GM23248 (cell line): ENCODE data around the gene DNAAF8. TPM values are rescaled to one million over a fixed set of nuclear protein-coding genes. Genes with fewer than 3 reads are reported as not detected.
"Not testable (repeated sequence)": the region's sequence is repeated elsewhere in the genome, so short reads cannot be mapped to it uniquely, and the experiment has no call there.

ENCODE experiments used
- DNase-seq: peaks from one replicate; pipeline ENCODE4 v3.0.0-alpha.2; 2015
- H2AFZ ChIP-seq: fragments of 200-600 bp; sonication (generic); 2 replicates; pipeline ENCODE4 v1.6.1; 2016; ENCODE audit warnings: antibody characterized with exemption
- H3F3A ChIP-seq: fragments of 200-600 bp; sonication (generic); 2 replicates; pipeline ENCODE4 v1.6.1; 2016; ENCODE audit warnings: mild to moderate bottlenecking, antibody characterized with exemption, mixed run types; ENCODE audit not compliant: insufficient read depth
- H3K27ac ChIP-seq: fragments of 200-600 bp; sonication (generic); 2 replicates; pipeline ENCODE4 v1.5.1; 2016; ENCODE audit warnings: mild to moderate bottlenecking
- H3K27me3 ChIP-seq: fragments of 200-600 bp; sonication (generic); replicated peaks from 2 replicates; pipeline ENCODE4 v1.6.1; 2016; ENCODE audit warnings: mild to moderate bottlenecking; ENCODE audit not compliant: insufficient read depth
- H3K36me3 ChIP-seq: fragments of 200-600 bp; sonication (generic); 2 replicates; pipeline ENCODE4 v1.6.1; 2016; ENCODE audit warnings: low read depth, mild to moderate bottlenecking
- H3K4me1 ChIP-seq: fragments of 200-600 bp; sonication (generic); 2 replicates; pipeline ENCODE4 v1.6.1; 2016; ENCODE audit warnings: mild to moderate bottlenecking; ENCODE audit not compliant: insufficient read depth
- H3K4me2 ChIP-seq: fragments of 200-600 bp; sonication (generic); one replicate; pipeline ENCODE4 v1.6.1; 2016; ENCODE audit warnings: mild to moderate bottlenecking; ENCODE audit not compliant: unreplicated experiment
- H3K4me3 ChIP-seq: fragments of 200-600 bp; sonication (generic); 2 replicates; pipeline ENCODE4 v1.5.1; 2016; ENCODE audit warnings: mild to moderate bottlenecking
- H3K79me2 ChIP-seq: fragments of 200-600 bp; sonication (generic); 2 replicates; pipeline ENCODE4 v1.6.1; 2016; ENCODE audit warnings: mild to moderate bottlenecking; ENCODE audit not compliant: insufficient read depth
- H3K9ac ChIP-seq: fragments of 200-600 bp; sonication (generic); 2 replicates; pipeline ENCODE4 v1.6.1; 2016; ENCODE audit warnings: mild to moderate bottlenecking
- H3K9me2 ChIP-seq: fragments of 200-600 bp; sonication (generic); 2 replicates; pipeline ENCODE4 v1.6.1; 2016; ENCODE audit warnings: mixed run types, mild to moderate bottlenecking, moderate library complexity; ENCODE audit not compliant: insufficient read depth
- H3K9me3 ChIP-seq: fragments of 200-600 bp; sonication (generic); one replicate; pipeline ENCODE4 v1.6.1; 2017; ENCODE audit warnings: low read depth
- H4K20me1 ChIP-seq: fragments of 200-600 bp; sonication (generic); 2 replicates; pipeline ENCODE4 v1.6.0; 2016; ENCODE audit not compliant: insufficient read depth
- EZH2 ChIP-seq: fragments of 200-600 bp; sonication (generic); IDR thresholded peaks from 2 replicates; pipeline ENCODE4 v1.6.1; 2018; ENCODE audit warnings: antibody characterized with exemption, mild to moderate bottlenecking; ENCODE audit not compliant: insufficient read depth, poor library complexity, severe bottlenecking
- EZH2phosphoT487 ChIP-seq: fragments of 200-600 bp; sonication (generic); IDR thresholded peaks from 2 replicates; pipeline ENCODE4 v1.6.1; 2018; ENCODE audit warnings: antibody characterized with exemption, moderate library complexity, mild to moderate bottlenecking, low read depth; ENCODE audit not compliant: insufficient read depth
- WGBS, 2 experiments: methylation state at CpG; one replicate each; pipeline ENCODE4 v1.1.6; 2015 to 2017; ENCODE audit warnings: low lambda C conversion rate in 2 of 2, low coverage in 1 of 2; ENCODE audit errors: missing lambda C conversion rate in 2 of 2; 5-methylcytosine and 5-hydroxymethylcytosine counted together
- in situ Hi-C: fragments of 300-500 bp; cut with MboI; formaldehyde crosslinking; loops from 2 replicates; pipeline ENCODE4 v1.15.0; 2020
- polyA plus RNA-seq: library from polyadenylated mRNA; unstranded; fragments of >200 nt; fragmentation: Nextera tagmentation; extraction: Ambion mirVana; gene quantifications from 2 replicates; pipeline ENCODE4 v1.2.1, GENCODE V29; 2016
- total RNA-seq: library from RNA; depleted of rRNA; stranded (reverse); fragments of >200 nt; shearing (Covaris generic); gene quantifications from 2 replicates; pipeline ENCODE4 v1.2.3, GENCODE V29; 2014

Gene DNAAF8
- total and polyA plus RNA-seq, 2 experiments from 2014 or later, result 0.86 to 1.7 TPM

DNA sequence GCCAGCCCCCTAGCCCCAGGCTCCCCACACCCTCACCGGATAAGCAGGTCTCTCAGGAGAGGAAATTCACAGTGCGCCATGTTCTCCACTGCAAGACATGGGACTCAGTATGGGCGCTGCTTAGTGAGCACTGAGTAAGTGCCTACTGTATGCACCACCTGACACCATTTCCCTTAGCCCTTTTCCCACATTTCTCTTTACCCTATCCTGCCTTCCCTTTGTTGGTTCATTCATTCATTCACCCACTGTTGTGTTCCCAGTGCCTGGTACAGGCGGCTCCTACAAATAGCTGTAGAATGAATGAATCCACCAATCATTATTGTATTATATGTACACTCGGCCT lies 43.7 kb downstream of the DNAAF8 start:
- Histone ChIP-seq H3K36me3 (no peaks in the 10 kb centered on the region), H3K9ac (no peak overlapping the region), H3K4me3 (no peak overlapping the region), H3F3A (no peaks in the 10 kb centered on the region), H3K4me1 (no peaks in the 10 kb centered on the region), H3K27me3 (no peaks in the 10 kb centered on the region), H3K79me2 (no peaks in the 10 kb centered on the region), H3K9me3 (no peaks in the 10 kb centered on the region), H4K20me1 (no peaks in the 10 kb centered on the region), H3K9me2 (no peaks in the 10 kb centered on the region), H3K4me2 (no peak overlapping the region), H3K27ac (no peak overlapping the region), H2AFZ (no peak overlapping the region)
- in situ Hi-C loops, result no loop called here
- TF ChIP-seq EZH2phosphoT487 (no peak), EZH2 (no peak)
- whole genome bisulfite sequencing, 2 experiments, result 77 to 78% methylated on average over 5 of the region's 5 CpGs
- DNase-seq, result no peak

DNA sequence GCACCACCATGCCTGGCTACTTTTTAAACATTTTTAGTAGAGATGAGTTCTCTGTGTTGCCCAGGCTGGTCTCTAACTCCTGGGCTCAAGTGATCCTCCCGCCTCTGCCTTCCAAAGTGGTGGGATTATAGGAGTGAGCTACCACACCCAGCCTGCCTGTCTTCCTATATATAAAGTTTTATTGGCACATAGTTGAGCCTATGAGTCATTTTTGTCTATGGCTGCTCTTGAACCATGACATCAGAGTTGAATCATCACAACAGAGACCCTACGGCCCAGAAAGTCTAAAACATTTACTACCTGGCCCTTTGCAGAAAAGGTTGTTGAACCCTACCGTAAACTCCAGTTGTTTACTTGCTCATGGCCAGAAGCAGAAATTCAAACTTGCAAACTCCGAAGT lies 45.9 kb downstream of the DNAAF8 start:
- no peak for TF ChIP-seq EZH2phosphoT487
- TF ChIP-seq EZH2, result no peak

DNA sequence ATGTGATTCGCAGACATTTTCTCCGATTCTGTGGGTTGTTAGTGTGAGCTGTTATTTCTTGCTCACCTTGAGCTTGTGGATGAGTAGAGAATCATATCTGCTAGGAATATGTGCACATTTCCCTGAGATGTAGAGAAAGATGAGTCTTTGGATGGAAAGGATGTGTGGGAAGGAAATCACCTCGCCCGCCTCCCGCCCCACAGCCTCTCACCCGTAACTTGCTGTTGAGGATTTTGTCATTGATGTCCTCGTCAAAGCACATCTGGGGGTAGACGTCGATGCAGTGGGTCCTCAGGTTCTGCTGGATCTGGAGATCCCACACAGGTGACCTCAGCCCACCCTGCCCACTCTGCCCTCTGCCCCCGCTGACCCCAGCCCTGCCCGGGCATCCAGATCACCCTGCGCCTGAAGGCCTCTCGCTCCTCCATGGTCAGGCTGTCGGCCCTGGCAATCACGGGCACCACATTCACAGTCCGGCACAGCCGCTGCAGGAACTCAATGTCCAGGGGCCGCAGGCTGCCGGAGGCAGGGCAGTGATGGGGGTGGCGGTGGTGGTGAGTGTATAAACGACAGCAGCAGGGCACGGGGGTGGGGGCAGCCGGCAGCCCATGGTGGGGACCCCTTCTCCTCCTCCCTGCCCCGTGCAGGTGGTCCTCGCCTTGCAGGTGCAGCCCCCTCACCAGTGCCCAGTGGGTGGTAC lies 49.1 kb downstream of the DNAAF8 start:
- H3K9me3 ChIP-seq, result no peaks in the 10 kb centered on the region
- no peak overlapping the region for H3K4me2 ChIP-seq
- no peaks in the 10 kb centered on the region for H3K27me3 ChIP-seq
- no peak for TF ChIP-seq EZH2phosphoT487
- no peak for TF ChIP-seq EZH2
- H3K9ac ChIP-seq, result no peak overlapping the region
- H3K4me1 ChIP-seq, result no peaks in the 10 kb centered on the region
- no peak overlapping the region for H3K27ac ChIP-seq
- no peaks in the 10 kb centered on the region for H3K9me2 ChIP-seq
- 77 to 81% methylated on average over 24 to 25 of the region's 25 CpGs for WGBS, 2 experiments
- H4K20me1 ChIP-seq, result no peaks in the 10 kb centered on the region
- H2AFZ ChIP-seq, result no peak overlapping the region
- no peak overlapping the region for H3K4me3 ChIP-seq
- no peaks in the 10 kb centered on the region for H3K36me3 ChIP-seq
- in situ Hi-C loops, result no loop called here
- DNase-seq, result no peak
- no peaks in the 10 kb centered on the region for H3K79me2 ChIP-seq
- no peaks in the 10 kb centered on the region for H3F3A ChIP-seq

More for the DNA sequence above, 45.9 kb downstream of the DNAAF8 start:
- 58 to 67% methylated on average over 4 of the region's 4 CpGs for WGBS, 2 experiments
- in situ Hi-C loops, result no loop called here
- no peak overlapping the region for H3K4me2 ChIP-seq
- no peaks in the 10 kb centered on the region for H3K36me3 ChIP-seq
- no peaks in the 10 kb centered on the region for H3F3A ChIP-seq
- no peaks in the 10 kb centered on the region for H3K4me1 ChIP-seq
- no peaks in the 10 kb centered on the region for H3K27me3 ChIP-seq
- DNase-seq, result peak; percentile 30
- no peaks in the 10 kb centered on the region for H3K9me2 ChIP-seq
- H3K4me3 ChIP-seq, result no peak overlapping the region
- no peak overlapping the region for H2AFZ ChIP-seq
- H3K9me3 ChIP-seq, result no peaks in the 10 kb centered on the region
- no peak overlapping the region for H3K9ac ChIP-seq
- H3K27ac ChIP-seq, result no peak overlapping the region
- H3K79me2 ChIP-seq, result no peaks in the 10 kb centered on the region
- H4K20me1 ChIP-seq, result no peaks in the 10 kb centered on the region

DNA sequence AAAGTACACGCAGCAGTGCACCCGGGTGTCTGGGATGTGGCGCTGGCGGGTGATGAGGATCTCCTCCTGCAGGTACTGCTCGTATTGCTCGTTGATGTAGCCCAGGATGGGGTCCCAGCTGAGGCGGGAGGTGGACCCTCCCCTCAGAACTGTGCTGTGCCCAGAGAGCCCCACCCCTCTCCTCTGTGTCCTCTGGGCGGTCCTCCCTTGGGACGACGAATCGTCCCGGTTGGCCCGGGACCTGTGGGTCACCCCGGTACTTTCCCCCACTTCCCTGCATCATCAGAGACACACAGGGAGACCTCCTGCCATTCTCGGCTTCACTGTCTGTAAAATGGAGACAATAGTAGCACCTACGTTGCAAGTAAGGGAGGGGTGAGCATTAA lies 49.6 kb downstream of the DNAAF8 start:
- TF ChIP-seq EZH2phosphoT487 (no peak), EZH2 (no peak)
- H3K4me2 ChIP-seq, result no peak overlapping the region
- H4K20me1 ChIP-seq, result no peaks in the 10 kb centered on the region
- H3K9me3 ChIP-seq, result no peaks in the 10 kb centered on the region
- H3K27ac ChIP-seq, result no peak overlapping the region
- H3K9ac ChIP-seq, result no peak overlapping the region
- H2AFZ ChIP-seq, result no peak overlapping the region
- no peak for DNase-seq
- H3K36me3 ChIP-seq, result no peaks in the 10 kb centered on the region
- H3F3A ChIP-seq, result no peaks in the 10 kb centered on the region
- WGBS, 2 experiments, result 76% methylated on average over 16 of the region's 16 CpGs
- no peaks in the 10 kb centered on the region for H3K79me2 ChIP-seq
- H3K9me2 ChIP-seq, result no peaks in the 10 kb centered on the region
- H3K4me3 ChIP-seq, result no peak overlapping the region
- no peaks in the 10 kb centered on the region for H3K4me1 ChIP-seq
- no peaks in the 10 kb centered on the region for H3K27me3 ChIP-seq
- in situ Hi-C loops, result no loop called here

DNA sequence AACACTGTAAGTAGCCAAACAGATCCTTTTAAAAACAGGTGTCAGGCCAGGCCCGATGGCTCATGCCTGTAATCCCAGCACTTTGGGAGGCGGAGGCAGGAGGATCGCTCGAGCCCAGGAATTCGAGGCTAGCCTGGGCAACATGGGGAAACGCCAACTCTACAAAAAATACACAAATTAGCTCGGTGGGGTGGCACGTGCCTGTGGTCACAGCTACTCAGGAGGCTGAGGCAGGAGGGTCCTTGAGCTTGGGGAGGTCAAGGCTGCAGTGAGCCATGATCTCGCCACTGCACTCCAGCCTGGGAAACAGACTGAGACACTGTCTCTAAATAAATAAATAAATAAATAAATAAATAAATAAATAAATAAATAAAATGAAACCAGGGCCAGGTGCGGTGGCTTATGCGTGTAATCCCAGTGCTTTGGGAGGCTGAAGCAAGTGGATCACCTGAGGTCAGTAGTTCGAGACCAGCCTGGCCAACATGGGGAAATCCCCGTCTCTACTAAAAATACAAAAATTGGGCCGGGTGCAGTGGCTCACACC lies 50.2 kb downstream of the DNAAF8 start:
- H3K36me3 ChIP-seq, H3K27me3 ChIP-seq, DNase-seq, H3K9ac ChIP-seq, H2AFZ ChIP-seq, H4K20me1 ChIP-seq, H3K4me2 ChIP-seq, H3K4me3 ChIP-seq, H3K9me2 ChIP-seq, H3K79me2 ChIP-seq, H3K27ac ChIP-seq, H3K4me1 ChIP-seq, H3K9me3 ChIP-seq, in situ Hi-C loops, H3F3A ChIP-seq: not testable (repeated sequence)
- 86 to 88% methylated on average over 12 to 14 of the region's 14 CpGs for WGBS, 2 experiments
